Stomach (tissue), 4 donors: ENCODE results near the gene CLIC2.

Experiments used
- POLR2A ChIP-seq, 4 donors: fragments of 450-650 bp; IDR thresholded peaks; one replicate each; pipeline ENCODE4 v1.6.1; 2016; ENCODE audit warnings: antibody characterized with exemption in 4 of 4, control low read depth in 2 of 4, mild to moderate bottlenecking in 1 of 4, moderate library complexity in 1 of 4
- TF ChIP-seq, protein P1 (sequence below), 7 experiments: fragments of 450-650 bp in 4 of 7; fragments of 200-600 bp in 3 of 7; sonication (generic) in 3 of 7; IDR thresholded peaks; one replicate each; pipeline ENCODE4 v1.5.1; 2016 to 2019; ENCODE audit warnings: antibody characterized with exemption in 7 of 7, control low read depth in 2 of 7, mild to moderate bottlenecking in 1 of 7

DNA sequence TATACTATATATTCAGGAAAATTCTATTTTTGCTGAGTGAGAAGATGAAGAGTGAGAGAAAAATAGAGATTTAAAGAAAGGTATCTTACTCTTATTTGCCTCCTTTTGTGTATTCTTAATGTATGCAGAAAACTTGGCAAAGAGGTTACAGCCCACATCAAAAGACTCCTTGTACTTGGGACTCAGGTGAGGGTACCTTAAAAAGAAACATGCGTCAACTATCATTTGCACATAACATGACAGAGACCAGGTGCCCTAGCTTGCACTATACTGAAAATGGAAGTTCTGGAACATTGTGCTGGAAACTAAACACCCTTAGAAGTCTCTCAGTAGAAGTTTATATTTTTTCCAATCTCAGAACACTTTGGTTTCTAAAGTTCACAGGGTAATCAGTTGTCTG, 54.5 kb downstream of the CLIC2 start:
- TF ChIP-seq, protein P1, sequence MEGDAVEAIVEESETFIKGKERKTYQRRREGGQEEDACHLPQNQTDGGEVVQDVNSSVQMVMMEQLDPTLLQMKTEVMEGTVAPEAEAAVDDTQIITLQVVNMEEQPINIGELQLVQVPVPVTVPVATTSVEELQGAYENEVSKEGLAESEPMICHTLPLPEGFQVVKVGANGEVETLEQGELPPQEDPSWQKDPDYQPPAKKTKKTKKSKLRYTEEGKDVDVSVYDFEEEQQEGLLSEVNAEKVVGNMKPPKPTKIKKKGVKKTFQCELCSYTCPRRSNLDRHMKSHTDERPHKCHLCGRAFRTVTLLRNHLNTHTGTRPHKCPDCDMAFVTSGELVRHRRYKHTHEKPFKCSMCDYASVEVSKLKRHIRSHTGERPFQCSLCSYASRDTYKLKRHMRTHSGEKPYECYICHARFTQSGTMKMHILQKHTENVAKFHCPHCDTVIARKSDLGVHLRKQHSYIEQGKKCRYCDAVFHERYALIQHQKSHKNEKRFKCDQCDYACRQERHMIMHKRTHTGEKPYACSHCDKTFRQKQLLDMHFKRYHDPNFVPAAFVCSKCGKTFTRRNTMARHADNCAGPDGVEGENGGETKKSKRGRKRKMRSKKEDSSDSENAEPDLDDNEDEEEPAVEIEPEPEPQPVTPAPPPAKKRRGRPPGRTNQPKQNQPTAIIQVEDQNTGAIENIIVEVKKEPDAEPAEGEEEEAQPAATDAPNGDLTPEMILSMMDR (IDR thresholded peaks at IDR 0.05), result no peak
- TF ChIP-seq POLR2A (IDR thresholded peaks at IDR 0.05), result no peak
